HG02610 (cell line): Measurements from ENCODE around the gene GOLGA7B.

ENCODE experiments used
- ATAC-seq: cut with Tn5 transposase; IDR thresholded peaks from one replicate; pipeline ENCODE4 v1.9.1; 2021; ENCODE audit warnings: mild to moderate bottlenecking, moderate library complexity; ENCODE audit not compliant: unreplicated experiment

GOLGA7B gene

DNA sequence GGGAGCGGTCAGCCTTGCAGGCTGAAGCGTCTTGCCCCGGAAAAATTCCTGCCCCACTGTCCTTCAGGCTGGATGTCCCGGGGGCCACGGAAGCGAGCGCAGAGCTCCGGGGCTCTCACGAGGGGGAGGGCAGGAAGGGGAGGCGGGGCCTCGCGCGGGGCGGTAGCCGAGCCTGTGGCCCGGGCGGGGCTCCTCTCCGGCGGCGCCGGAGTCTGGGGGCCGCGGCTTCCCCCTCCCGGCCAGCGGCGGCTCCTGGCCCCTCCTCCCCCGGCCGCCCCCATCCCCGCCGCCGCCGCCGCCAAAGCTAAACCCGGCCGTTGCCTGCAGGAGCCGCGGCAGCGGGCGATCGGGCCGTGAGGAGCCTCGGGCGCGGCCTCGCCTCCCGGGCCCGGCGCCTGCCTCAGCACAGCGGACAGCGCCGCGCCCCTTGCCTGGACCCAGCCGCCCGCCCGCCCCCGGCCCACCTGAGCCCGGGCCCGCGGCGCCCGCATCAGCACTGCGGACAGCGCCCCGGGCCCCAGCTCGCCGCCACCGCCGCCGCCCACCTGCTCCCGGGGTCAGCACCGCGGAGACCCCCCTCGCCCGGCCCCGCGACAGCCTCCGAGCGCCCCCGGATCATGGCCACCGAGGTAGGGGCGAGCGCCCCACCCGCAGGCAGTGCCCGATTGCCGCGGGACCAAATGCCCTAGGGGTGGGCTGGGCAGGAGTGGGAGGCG lies at the start of gene GOLGA7B:
Gene GOLGA7B, plus strand, starts transcription at position 157 of the 716 bp plus-strand sequence. Its CDS starts 461 bp downstream, at position 618.
- peak; percentile 57 for ATAC-seq

DNA sequence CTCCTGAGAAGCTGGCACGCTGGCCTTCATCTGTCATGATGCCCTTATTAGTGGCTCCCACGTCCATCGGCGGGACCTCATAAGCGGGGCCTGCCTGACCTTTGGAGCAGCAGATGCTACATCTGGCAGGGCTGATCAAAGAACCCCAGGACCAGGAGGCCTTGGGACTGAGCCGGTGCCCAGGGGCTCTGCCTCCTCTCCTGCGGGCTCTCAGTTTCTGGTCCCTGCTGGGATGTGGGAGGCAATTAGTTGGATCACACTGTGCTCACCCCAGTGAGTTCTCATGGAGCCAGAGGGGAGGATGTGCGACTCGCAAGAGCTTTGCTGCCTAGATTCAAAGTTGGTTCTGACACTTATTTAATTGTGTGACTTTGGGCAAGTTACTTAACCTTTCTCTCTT lies 49.2 kb upstream of the GOLGA7B start:
- ATAC-seq, result no peak

DNA sequence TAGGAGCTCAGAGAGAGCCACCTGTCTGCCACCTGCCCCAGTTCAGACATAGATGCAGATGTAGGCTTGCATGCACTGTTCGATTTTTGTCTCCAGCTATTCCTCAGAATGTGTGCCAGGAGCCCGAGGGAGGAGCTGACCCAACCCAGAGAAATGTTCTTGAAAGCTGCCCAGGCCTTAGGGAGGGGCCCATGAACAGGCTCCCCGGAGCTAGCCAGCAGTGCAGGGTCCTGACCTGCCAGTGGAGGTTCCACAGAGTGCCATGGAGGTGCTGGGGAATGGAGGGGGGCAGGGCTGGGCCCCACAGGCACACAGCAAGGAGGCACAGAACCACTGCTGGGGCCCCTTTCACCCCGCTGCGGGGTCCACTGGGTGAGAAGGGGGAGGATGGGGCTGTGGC lies 48.2 kb upstream of the GOLGA7B start:
- no peak for ATAC-seq

DNA sequence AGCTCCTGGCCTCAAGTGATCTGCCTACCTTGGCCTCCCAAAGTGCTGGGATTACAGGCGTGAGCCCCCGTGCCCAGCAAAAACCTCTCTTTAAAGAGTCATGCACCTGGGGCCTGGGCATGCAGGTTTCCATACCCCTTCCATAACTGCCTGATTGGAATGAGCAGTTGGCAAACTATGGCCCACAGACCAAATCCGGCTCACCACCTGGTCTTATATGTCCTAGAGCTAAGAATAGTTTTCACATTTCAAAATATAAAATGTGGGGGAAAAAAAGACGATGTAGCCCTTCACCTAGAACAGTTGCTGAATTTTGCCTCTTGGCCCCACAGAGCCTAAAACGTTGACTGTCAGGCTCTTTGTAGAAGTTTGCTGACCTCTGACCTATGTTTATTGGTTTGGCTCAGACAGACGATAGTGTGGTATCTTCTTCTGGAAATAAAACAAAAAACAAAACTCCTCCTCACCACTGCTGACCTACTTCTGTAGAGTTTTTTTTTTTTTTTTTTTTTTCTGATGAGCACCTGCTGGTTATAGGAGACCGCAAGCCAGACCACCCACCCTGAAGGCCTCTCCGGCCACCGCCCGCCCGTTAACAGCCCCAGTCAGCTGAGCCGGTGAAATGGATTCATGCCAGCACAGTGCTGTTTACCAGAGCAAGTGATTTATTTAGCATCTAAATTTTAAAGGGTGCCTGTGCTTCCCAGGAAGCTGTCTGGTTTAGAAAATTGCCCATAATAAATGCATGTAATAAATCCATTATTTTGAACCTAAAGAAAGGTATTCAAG lies 44.4 kb upstream of the GOLGA7B start:
- ATAC-seq, result no peak

DNA sequence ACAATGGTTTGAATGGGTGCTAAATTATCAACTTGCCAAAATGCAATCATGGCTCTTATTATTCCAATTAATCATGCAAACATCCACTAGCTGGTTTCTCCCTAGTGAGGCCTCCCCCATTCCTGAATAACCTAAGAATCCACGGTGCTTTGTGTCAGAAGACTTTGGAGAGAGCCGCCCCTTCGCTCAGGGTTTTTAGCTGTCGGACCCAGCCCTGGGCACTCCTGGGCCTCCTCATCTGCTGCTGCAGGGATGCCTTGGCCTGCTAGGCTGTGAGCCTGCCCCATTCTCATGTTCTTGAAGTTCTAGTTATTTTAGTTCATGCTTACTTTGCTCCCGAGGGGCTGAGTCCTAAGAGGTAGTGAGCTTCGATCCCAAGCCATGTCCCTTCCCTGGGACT lies 43.7 kb upstream of the GOLGA7B start:
- no peak for ATAC-seq

DNA sequence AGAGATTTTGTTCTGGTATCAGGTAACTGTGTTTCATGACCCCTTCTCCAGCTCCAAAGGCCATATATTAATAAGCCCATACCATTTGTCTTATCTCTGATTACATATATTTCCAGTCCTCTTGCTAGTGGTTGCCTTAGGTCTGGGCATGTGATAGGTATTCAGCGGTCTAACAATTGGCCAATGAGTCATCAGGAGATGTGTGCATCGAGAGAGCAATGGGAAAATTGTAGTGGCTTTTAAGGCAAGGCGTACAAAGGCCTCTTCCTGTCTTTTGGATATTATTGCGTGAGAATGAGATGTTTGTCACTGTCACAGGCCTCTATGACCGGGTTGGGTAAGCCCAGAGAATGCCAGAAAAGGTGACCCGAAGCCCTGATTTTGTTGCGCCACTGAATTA lies 39.2 kb upstream of the GOLGA7B start:
- no peak for ATAC-seq

DNA sequence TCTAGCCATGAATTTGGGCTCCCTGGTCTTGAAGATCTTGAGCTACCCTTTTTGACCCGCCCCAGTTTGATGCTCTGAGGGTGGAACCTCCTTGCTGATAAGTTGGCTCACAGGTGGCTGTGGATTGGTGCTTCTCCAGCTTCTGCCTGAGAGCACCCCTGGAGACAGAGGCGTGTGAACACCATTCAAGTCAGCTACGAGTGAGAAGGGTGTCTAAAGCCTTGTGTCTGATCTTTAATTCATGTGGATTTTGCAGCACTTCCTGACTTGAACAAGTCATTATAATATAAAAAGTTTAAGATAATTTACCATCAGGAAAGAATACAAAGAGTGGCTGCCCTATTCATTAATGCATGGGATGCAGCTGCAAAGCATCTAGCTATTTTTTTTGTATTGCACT lies 37.7 kb upstream of the GOLGA7B start:
- ATAC-seq, result no peak

DNA sequence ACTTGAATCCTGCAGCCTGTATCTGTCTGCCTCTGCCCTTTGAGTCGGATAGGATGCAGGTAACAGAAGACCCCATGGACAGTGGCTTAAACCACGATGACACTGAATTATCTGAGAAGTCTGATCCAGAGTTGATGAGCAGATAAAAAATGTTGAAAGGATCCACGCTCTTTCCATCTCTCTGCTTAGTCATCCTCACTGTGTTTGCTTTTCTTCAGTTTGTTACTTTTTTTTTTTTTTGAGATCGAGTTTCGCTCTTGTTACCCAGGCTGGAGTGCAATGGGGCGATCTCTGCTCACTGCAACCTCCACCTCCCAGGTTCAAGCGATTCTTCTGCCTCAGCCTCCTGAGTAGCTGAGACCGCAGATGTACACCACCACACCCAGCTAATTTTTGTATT lies 36.9 kb upstream of the GOLGA7B start:
- no peak for ATAC-seq

DNA sequence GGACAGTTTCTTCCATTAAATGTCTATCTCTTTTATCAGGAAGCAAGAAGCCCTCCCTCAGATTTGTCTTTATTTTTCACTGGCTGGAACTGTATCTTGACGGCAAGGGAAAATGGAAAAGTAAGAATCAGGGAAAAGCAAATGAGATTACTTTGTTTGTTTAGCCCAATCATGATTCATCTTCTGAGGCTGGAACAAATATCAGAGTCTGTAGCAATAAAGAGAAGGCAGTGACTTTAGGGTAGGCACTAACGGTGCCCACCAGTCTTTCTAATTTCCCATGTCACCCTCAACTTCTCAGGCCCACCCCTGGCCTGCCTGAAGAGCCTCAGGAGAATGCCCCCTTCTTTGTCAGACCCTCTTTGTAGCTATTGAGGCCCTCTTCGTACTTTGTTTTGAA lies 36.3 kb upstream of the GOLGA7B start:
- ATAC-seq, result no peak

DNA sequence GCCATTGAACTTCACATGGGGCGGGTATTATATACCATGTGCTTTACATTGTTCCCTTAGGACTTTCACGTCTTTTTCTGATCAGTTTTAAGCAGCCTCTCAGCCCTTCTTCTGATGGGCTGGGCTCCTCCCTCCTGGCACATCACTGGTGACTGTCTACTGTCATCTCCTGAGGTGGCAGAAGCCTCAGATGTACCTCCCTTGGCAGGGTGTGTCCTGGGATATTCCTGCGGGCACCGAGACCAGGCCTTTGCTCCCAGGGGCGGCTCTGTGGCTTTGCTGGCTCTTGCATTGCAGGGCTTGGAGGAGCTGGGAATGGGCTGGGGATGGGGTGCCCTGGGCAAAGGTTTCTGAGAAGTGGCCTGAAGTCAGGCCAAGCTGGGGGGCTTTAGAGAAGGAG lies 34.6 kb upstream of the GOLGA7B start:
- ATAC-seq, result no peak

DNA sequence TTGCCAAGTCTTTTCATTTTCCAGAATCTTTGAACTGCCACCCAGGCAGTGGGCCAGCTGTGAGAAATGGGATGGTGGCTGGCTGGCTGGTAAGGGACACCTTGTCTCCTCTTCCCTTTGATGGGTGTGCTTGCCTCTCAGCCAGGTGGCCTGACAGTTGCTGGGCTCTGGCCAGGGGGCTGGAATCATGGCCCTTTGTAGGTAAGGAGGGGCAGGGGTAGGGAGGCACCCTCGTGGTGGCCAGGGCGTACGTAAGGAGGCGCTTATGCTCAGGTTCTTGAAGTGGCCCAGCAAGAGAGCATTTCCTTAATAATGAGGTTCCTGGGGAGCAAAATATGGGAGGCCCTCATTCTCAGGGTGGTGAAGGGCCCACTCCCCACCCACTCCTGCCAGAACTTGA lies 33.0 kb upstream of the GOLGA7B start:
- ATAC-seq, result no peak

DNA sequence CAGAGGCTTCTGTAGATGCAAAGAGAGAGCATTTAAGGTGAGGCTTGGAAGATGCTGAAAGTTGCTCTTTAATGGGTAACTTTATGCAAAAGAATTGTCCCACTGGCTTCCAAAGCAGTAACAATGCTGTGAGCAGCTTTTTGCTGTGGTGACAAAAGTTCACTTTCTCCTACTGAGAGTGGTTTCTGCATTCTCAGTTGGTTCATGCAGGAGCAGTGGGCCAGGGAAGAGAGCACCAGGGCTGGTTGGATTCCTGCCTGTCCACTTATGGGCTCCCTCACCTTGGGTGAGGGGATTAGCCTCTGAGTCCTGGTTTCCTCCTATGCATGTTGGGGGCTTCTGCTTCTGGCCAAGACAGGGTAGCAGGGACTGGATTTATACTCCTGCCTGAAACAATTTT lies 31.1 kb upstream of the GOLGA7B start:
- ATAC-seq, result no peak

DNA sequence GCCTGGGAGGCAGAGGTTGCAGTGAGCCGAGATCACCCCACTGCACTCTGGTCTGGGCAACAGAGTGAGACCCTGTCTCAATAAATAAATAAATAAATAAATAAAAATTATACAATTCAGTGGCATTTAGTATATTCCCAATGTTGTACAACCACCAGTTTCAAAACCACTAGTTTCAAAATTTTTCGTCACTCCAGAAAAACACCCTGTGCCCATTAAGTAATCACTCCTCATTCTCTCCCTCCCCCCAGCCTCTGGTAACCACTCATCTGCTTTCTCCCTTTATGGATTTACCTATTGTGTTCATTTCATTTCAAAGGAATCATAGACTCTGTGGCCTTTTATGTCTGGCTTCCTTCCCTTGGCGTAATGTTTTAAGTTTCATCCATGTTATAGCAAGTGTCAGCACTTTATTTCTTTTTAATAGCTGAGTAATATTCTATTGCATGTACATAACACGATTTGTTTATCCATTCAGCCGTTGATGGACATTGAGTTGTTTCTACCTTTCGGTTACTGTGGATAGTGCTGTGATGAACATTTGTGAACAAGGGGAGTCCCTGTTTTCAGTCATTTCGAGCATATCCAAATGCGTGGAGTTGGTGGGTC lies 29.4 kb upstream of the GOLGA7B start:
- no peak for ATAC-seq

DNA sequence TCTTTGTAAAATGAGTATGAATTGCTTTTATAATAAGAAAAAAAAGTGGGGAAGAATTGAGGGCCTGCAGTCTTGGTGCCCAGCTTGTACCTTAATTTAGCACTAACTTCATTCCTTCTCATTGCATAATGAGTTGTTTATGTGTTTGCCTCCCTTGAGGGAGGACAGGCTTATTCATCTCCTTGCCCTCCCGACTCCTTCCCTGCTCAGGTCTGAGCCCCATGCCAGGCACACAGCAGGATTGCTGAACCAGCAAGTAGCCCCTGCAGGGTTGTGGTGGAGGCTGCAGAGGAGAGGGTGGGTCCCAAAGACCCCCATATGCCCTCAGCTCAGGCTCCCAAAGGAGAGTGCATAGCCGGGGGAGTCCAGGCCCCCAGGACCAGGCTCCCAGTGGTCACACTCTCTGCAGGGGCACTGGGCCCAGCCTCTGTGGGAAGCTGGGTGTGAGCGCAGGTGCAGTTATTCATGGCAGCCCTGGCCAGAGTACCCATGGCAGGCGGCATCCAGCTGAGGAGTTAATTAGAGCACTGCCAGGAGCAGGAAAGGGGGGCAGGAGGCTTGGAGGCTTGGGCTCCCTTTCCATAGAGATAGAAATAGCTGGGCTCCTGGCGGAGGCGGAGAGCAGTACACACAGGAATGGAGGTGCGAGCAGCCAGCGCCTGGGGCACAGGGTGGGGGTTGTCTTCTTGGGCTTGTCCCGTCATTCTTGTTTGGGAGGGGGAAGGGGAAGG lies 28.2 kb upstream of the GOLGA7B start:
- ATAC-seq, result no peak

DNA sequence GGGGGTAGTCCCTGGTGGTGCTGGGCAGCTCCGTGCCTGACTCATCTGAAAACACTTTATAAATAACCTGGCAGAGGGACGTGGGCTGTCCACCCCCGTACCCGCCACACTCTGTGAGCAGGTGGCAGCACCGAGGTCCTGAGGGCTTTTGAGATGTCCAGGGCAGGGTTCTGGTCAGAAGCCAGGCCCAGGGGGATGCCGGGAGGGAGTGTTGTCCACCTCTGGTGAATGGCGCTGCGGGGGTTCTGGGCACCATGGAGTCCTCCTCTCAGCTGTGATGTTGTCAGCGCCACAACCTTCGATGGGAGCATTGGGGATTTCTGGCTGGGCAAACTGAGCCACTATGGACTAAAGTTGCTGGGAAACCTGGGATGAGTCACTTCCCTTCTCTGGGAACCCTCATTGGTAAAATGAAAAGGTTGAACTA lies 27.4 kb upstream of the GOLGA7B start:
- no peak for ATAC-seq

DNA sequence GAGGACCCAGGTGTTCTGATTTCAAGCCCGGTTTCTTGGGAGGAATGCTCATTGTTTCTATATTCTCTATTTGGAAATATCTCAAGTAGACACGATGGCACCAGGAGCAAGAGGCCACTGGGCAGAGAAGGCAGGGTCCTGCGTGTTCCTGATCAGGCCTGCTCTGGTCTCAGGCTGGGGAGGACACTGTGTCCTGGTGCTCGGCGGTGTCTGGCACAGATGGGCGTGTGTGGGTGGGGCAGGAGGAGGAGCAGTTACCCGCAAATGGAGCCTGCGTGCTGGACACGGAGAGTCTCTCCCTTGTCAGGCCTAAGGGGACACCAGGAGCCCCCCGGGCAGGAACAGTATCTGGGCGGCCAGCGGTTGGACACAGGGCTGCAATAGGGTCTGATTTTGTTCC lies 25.9 kb upstream of the GOLGA7B start:
- no peak for ATAC-seq

DNA sequence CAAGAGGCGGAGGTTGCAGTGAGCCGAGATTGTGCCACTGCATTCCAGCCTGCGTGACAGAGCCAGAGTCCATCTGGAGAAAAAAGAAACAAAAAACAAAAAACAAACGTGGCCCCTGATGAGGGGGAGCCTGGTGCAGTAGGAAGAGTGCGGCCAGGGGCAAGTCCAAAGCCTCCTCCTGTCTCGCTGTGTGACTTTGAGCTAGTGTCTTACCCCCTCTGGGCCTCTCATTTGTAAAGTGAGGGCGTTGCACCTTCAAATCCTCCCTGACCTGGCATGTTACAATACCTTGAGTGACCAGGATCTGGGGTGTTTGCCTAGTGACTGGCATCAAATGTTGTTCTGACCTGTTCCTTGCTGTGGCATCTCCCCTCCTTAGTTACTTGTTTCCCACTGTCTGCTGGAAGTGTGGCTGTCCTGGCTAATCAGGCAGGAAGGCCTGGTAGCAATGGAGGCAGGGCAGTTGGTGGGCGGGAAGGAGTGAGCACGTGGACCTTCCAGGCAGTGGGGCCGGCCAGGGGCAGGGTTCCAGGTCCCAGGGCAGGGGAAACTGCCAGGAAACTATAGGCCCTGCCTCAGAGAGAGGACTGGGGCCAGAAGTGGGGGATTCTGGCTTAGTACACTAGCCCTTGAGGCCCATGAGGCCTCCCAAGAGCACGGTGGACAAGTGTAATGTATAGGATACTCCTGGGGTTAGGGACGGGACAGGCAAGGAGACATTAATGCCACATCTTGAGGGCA lies 24.5 kb upstream of the GOLGA7B start:
- ATAC-seq, result no peak

DNA sequence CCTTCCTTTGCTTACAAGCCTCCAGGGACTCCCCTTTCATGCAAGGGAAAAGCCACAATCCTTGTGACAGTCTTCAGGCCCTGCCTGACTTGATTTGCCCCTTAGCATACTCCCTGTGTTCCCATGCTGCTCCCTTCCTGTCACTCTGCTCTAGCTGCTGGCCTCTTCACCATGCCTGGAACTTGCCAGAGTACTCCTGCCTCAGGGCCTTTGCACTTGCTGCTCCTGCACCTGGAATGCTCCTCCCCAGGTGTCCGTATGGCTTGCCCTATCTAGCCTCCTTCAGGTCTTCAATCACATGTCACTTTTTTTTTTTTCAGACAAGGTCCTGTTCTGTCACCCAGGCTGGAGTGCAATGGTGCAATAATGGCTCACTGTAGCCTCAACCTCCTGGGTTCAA lies 22.8 kb upstream of the GOLGA7B start:
- no peak for ATAC-seq

DNA sequence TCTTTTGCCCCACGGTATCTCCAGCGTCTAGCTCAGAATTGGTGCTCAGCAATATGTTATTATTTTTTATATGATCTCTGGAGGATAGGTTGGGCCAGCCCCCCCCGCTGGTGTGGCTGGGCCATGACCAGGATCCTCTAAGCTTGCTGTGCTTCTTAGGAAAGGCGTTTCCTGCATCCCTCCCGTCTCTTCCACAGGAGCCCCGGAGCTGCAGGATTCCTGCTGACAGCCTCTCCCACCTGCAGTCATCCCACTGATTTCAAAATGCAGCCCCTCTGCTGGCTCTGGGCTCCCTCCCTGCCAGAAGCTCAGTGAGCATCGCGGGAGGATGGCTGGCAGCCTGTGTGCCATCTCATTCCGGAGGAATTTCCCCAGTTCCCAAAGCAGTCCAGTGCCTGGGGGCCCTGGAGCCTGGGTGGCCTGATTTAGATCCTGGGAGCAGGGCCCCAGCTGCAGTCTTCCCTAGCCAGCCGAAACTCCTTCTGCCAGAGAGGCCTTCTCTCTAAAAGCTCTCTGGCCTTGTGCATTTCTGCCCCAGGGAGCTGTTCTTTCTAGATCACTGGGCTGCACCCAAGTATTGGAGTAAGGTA lies 21.8 kb upstream of the GOLGA7B start:
- ATAC-seq, result no peak

DNA sequence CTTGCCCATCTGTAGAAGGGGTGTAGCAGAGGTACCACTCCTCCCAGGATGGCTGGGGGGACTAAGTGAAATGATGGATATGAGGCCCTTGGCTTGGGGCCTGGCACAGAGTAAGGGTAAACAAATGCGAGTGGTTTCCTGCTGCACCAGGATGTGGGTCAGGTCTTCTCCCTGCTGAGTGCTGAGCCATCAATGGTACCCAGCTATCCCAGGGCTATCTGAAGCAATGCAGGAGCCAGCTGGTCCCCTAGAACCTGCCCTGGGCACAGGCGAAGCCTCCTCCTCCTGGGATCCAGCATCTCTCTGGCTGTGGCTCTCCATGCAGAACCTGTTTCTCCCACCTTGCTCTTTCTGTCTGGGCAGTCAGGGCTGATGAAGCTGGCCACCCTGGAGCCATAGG lies 20.9 kb upstream of the GOLGA7B start:
- ATAC-seq, result no peak
